NCI-H2029 treated with DMSO at 0.1 percent for 48 hours (cell line): ENCODE data around the gene PDIA2.
"Not testable (repeated sequence)": the region's sequence is repeated elsewhere in the genome, so short reads cannot be mapped to it uniquely, and the experiment has no call there.

Source experiments
- DNase-seq: peaks from one replicate; lab custom pipeline; 2025; lab: John Stamatoyannopoulos, UW

The PDIA2 gene

GRCh38 chr16:263944-264343 lies 19.0 kb upstream of the PDIA2 start:
- DNase-seq = no peak

- DNase-seq = no peak
Measured at GRCh38 chr16:264440-264951, 18.5 kb upstream of the PDIA2 start.

GRCh38 chr16:265002-265529 lies 17.9 kb upstream of the PDIA2 start:
- no peak for DNase-seq

- DNase-seq = no peak
Measured at GRCh38 chr16:265711-266110, 17.3 kb upstream of the PDIA2 start.

- no peak for DNase-seq
Measured at GRCh38 chr16:266258-267164, 16.5 kb upstream of the PDIA2 start.

GRCh38 chr16:267562-267961 lies 15.4 kb upstream of the PDIA2 start:
- not testable (repeated sequence) for DNase-seq

- DNase-seq = no peak
Measured at GRCh38 chr16:268141-269053, 14.6 kb upstream of the PDIA2 start.

GRCh38 chr16:269061-269796 lies 13.7 kb upstream of the PDIA2 start:
- no peak for DNase-seq

GRCh38 chr16:270381-271255 lies 12.3 kb upstream of the PDIA2 start:
- no peak for DNase-seq

GRCh38 chr16:272633-273546 lies 10.1 kb upstream of the PDIA2 start:
- no peak for DNase-seq

GRCh38 chr16:273547-274421 lies 9.2 kb upstream of the PDIA2 start:
- DNase-seq = no peak

- no peak for DNase-seq
Measured at GRCh38 chr16:275041-275641, 7.8 kb upstream of the PDIA2 start.

GRCh38 chr16:275786-276232 lies 7.2 kb upstream of the PDIA2 start, which contains the start of gene RGS11:
Gene RGS11, minus strand, starts transcription at chr16:275944. Its CDS starts 33 bp downstream, at chr16:275911.
- no peak for DNase-seq

GRCh38 chr16:276426-277077 lies 6.4 kb upstream of the PDIA2 start:
- DNase-seq = no peak

- DNase-seq = peak; percentile 53
Measured at GRCh38 chr16:278863-279366, 4.0 kb upstream of the PDIA2 start.

- DNase-seq = no peak
Measured at GRCh38 chr16:279531-279930, 3.4 kb upstream of the PDIA2 start.

GRCh38 chr16:280005-280460 lies 2.9 kb upstream of the PDIA2 start:
- no peak for DNase-seq
